ENCODE measurements around the gene CSNK1A1. TPM values are rescaled to one million over a fixed set of nuclear protein-coding genes. Genes with fewer than 3 reads are reported as not detected.

CSNK1A1 gene
- total RNA-seq, 1 donor from 2014 or later, result 198 TPM

- H3K36me3 ChIP-seq, result no peaks in the 10 kb centered on the region
- ATAC-seq, result peak; percentile 83 to 87
- H3K27me3 ChIP-seq (ENCODE audit: low read depth), result no peaks in the 10 kb centered on the region
- no peak for TF ChIP-seq CTCF (IDR thresholded peaks at IDR 0.05)
- H3K27ac ChIP-seq, result peak overlapping the region; percentile 85
- H3K4me3 ChIP-seq, result no peak overlapping the region
- DNase-seq, result peak; percentile 58
- no peaks in the 10 kb centered on the region for H3K9me3 ChIP-seq
- H3K4me1 ChIP-seq, result peaks cover 65% of the 10 kb centered on the region
- intact Hi-C loops (cut with DNase I), result no loop called here
Observed at GRCh38 chr5:149485655-149486615, 65.3 kb downstream of the CSNK1A1 start.

- Histone ChIP-seq H3K4me3 (no peak overlapping the region), H3K9me3 (no peaks in the 10 kb centered on the region), H3K27ac (no peak overlapping the region), H3K4me1 (peaks cover 24% of the 10 kb centered on the region), H3K36me3 (no peaks in the 10 kb centered on the region), H3K27me3 (ENCODE audit: low read depth) (no peaks in the 10 kb centered on the region)
- DNase-seq (no peak), ATAC-seq (no peak)
- no peak for TF ChIP-seq CTCF (IDR thresholded peaks at IDR 0.05)
- intact Hi-C loops (cut with DNase I), result no loop called here
Observed at GRCh38 chr5:149481485-149481884, 69.8 kb downstream of the CSNK1A1 start.

GRCh38 chr5:149478761-149479160, 72.5 kb downstream of the CSNK1A1 start:
- no peak overlapping the region for H3K27ac ChIP-seq
- H3K9me3 ChIP-seq, result no peaks in the 10 kb centered on the region
- no peaks in the 10 kb centered on the region for H3K27me3 ChIP-seq (ENCODE audit: low read depth)
- ATAC-seq (no peak), DNase-seq (no peak)
- H3K36me3 ChIP-seq, result no peaks in the 10 kb centered on the region
- intact Hi-C loops (cut with DNase I), result no loop called here
- TF ChIP-seq CTCF (IDR thresholded peaks at IDR 0.05), result no peak
- H3K4me1 ChIP-seq, result peaks cover 5% of the 10 kb centered on the region
- no peak overlapping the region for H3K4me3 ChIP-seq

- no peak for DNase-seq
- Histone ChIP-seq H3K4me1 (peaks cover 15% of the 10 kb centered on the region), H3K27ac (no peak overlapping the region), H3K27me3 (ENCODE audit: low read depth) (no peaks in the 10 kb centered on the region), H3K36me3 (no peaks in the 10 kb centered on the region), H3K4me3 (no peak overlapping the region), H3K9me3 (no peaks in the 10 kb centered on the region)
- ATAC-seq, result no peak
- TF ChIP-seq CTCF (IDR thresholded peaks at IDR 0.05), result no peak
- intact Hi-C loops (cut with DNase I), result no loop called here
Observed at GRCh38 chr5:149475777-149476176, 75.5 kb downstream of the CSNK1A1 start.

- no peak for TF ChIP-seq CTCF (IDR thresholded peaks at IDR 0.05)
- intact Hi-C loops (cut with DNase I), result no loop called here
- Histone ChIP-seq H3K27ac (no peak overlapping the region), H3K36me3 (no peaks in the 10 kb centered on the region), H3K4me3 (no peak overlapping the region), H3K4me1 (peaks cover 20% of the 10 kb centered on the region), H3K27me3 (ENCODE audit: low read depth) (no peaks in the 10 kb centered on the region), H3K9me3 (no peaks in the 10 kb centered on the region)
- DNase-seq (no peak), ATAC-seq (peak; percentile 31 to 49)
Observed at GRCh38 chr5:149474198-149474597, 77.0 kb downstream of the CSNK1A1 start.
